GM23248 (cell line): ENCODE data around the gene CACNG5. TPM values are rescaled to one million over a fixed set of nuclear protein-coding genes. Genes with fewer than 3 reads are reported as not detected.

Experiments
- DNase-seq: peaks from one replicate; pipeline ENCODE4 v3.0.0-alpha.2; 2015
- H2AFZ ChIP-seq: fragments of 200-600 bp; sonication (generic); 2 replicates; pipeline ENCODE4 v1.6.1; 2016; ENCODE audit warnings: antibody characterized with exemption
- H3F3A ChIP-seq: fragments of 200-600 bp; sonication (generic); 2 replicates; pipeline ENCODE4 v1.6.1; 2016; ENCODE audit warnings: mild to moderate bottlenecking, antibody characterized with exemption, mixed run types; ENCODE audit not compliant: insufficient read depth
- H3K27ac ChIP-seq: fragments of 200-600 bp; sonication (generic); 2 replicates; pipeline ENCODE4 v1.5.1; 2016; ENCODE audit warnings: mild to moderate bottlenecking
- H3K27me3 ChIP-seq: fragments of 200-600 bp; sonication (generic); replicated peaks from 2 replicates; pipeline ENCODE4 v1.6.1; 2016; ENCODE audit warnings: mild to moderate bottlenecking; ENCODE audit not compliant: insufficient read depth
- H3K36me3 ChIP-seq: fragments of 200-600 bp; sonication (generic); 2 replicates; pipeline ENCODE4 v1.6.1; 2016; ENCODE audit warnings: low read depth, mild to moderate bottlenecking
- H3K4me1 ChIP-seq: fragments of 200-600 bp; sonication (generic); 2 replicates; pipeline ENCODE4 v1.6.1; 2016; ENCODE audit warnings: mild to moderate bottlenecking; ENCODE audit not compliant: insufficient read depth
- H3K4me2 ChIP-seq: fragments of 200-600 bp; sonication (generic); one replicate; pipeline ENCODE4 v1.6.1; 2016; ENCODE audit warnings: mild to moderate bottlenecking; ENCODE audit not compliant: unreplicated experiment
- H3K4me3 ChIP-seq: fragments of 200-600 bp; sonication (generic); 2 replicates; pipeline ENCODE4 v1.5.1; 2016; ENCODE audit warnings: mild to moderate bottlenecking
- H3K79me2 ChIP-seq: fragments of 200-600 bp; sonication (generic); 2 replicates; pipeline ENCODE4 v1.6.1; 2016; ENCODE audit warnings: mild to moderate bottlenecking; ENCODE audit not compliant: insufficient read depth
- H3K9ac ChIP-seq: fragments of 200-600 bp; sonication (generic); 2 replicates; pipeline ENCODE4 v1.6.1; 2016; ENCODE audit warnings: mild to moderate bottlenecking
- H3K9me2 ChIP-seq: fragments of 200-600 bp; sonication (generic); 2 replicates; pipeline ENCODE4 v1.6.1; 2016; ENCODE audit warnings: mixed run types, mild to moderate bottlenecking, moderate library complexity; ENCODE audit not compliant: insufficient read depth
- H3K9me3 ChIP-seq: fragments of 200-600 bp; sonication (generic); one replicate; pipeline ENCODE4 v1.6.1; 2017; ENCODE audit warnings: low read depth
- H4K20me1 ChIP-seq: fragments of 200-600 bp; sonication (generic); 2 replicates; pipeline ENCODE4 v1.6.0; 2016; ENCODE audit not compliant: insufficient read depth
- EZH2 ChIP-seq: fragments of 200-600 bp; sonication (generic); IDR thresholded peaks from 2 replicates; pipeline ENCODE4 v1.6.1; 2018; ENCODE audit warnings: antibody characterized with exemption, mild to moderate bottlenecking; ENCODE audit not compliant: insufficient read depth, poor library complexity, severe bottlenecking
- EZH2phosphoT487 ChIP-seq: fragments of 200-600 bp; sonication (generic); IDR thresholded peaks from 2 replicates; pipeline ENCODE4 v1.6.1; 2018; ENCODE audit warnings: antibody characterized with exemption, moderate library complexity, mild to moderate bottlenecking, low read depth; ENCODE audit not compliant: insufficient read depth
- WGBS, 2 experiments: methylation state at CpG; one replicate each; pipeline ENCODE4 v1.1.6; 2015 to 2017; ENCODE audit warnings: low lambda C conversion rate in 2 of 2, low coverage in 1 of 2; ENCODE audit errors: missing lambda C conversion rate in 2 of 2; 5-methylcytosine and 5-hydroxymethylcytosine counted together
- in situ Hi-C: fragments of 300-500 bp; cut with MboI; formaldehyde crosslinking; loops from 2 replicates; pipeline ENCODE4 v1.15.0; 2020
- polyA plus RNA-seq: library from polyadenylated mRNA; unstranded; fragments of >200 nt; fragmentation: Nextera tagmentation; extraction: Ambion mirVana; gene quantifications from 2 replicates; pipeline ENCODE4 v1.2.1, GENCODE V29; 2016
- total RNA-seq: library from RNA; depleted of rRNA; stranded (reverse); fragments of >200 nt; shearing (Covaris generic); gene quantifications from 2 replicates; pipeline ENCODE4 v1.2.3, GENCODE V29; 2014

CACNG5 gene
- total and polyA plus RNA-seq, 2 experiments from 2014 or later: not detected

GRCh38 chr17:66833201-66833600, 1.7 kb upstream of the CACNG5 start:
- no peaks in the 10 kb centered on the region for H3K79me2 ChIP-seq
- no peaks in the 10 kb centered on the region for H3F3A ChIP-seq
- no peak overlapping the region for H3K4me3 ChIP-seq
- in situ Hi-C loops: no loop called here
- peaks cover 46% of the 10 kb centered on the region for H3K27me3 ChIP-seq
- H4K20me1 ChIP-seq: no peaks in the 10 kb centered on the region
- 59 to 61% methylated on average over 4 of the region's 4 CpGs for WGBS, 2 experiments
- H3K4me2 ChIP-seq: no peak overlapping the region
- no peaks in the 10 kb centered on the region for H3K4me1 ChIP-seq
- no peak overlapping the region for H3K9ac ChIP-seq
- H2AFZ ChIP-seq: no peak overlapping the region
- H3K9me3 ChIP-seq: no peaks in the 10 kb centered on the region
- DNase-seq: no peak
- H3K9me2 ChIP-seq: no peaks in the 10 kb centered on the region
- H3K27ac ChIP-seq: no peak overlapping the region
- no peaks in the 10 kb centered on the region for H3K36me3 ChIP-seq
- TF ChIP-seq EZH2phosphoT487: no peak
- TF ChIP-seq EZH2: no peak

GRCh38 chr17:66834426-66834918, 445 bp upstream of the CACNG5 start:
- Histone ChIP-seq H3K36me3 (no peaks in the 10 kb centered on the region), H2AFZ (no peak overlapping the region), H3K4me1 (no peaks in the 10 kb centered on the region), H3K9me2 (no peaks in the 10 kb centered on the region), H3F3A (no peaks in the 10 kb centered on the region), H3K4me3 (no peak overlapping the region), H3K79me2 (no peaks in the 10 kb centered on the region), H3K4me2 (no peak overlapping the region), H3K27me3 (peaks cover 56% of the 10 kb centered on the region), H3K27ac (no peak overlapping the region), H3K9ac (no peak overlapping the region), H3K9me3 (no peaks in the 10 kb centered on the region), H4K20me1 (no peaks in the 10 kb centered on the region)
- TF ChIP-seq EZH2 (no peak), EZH2phosphoT487 (no peak)
- in situ Hi-C loops: no loop called here
- 22 to 25% methylated on average over 7 of the region's 7 CpGs for WGBS, 2 experiments
- no peak for DNase-seq

- H3K9me2 ChIP-seq: no peaks in the 10 kb centered on the region
- H3K27me3 ChIP-seq: peaks cover 61% of the 10 kb centered on the region
- no peak for DNase-seq
- no peaks in the 10 kb centered on the region for H3K9me3 ChIP-seq
- in situ Hi-C loops: no loop called here
- 30 to 32% methylated on average over 16 of the region's 16 CpGs for WGBS, 2 experiments
- no peak overlapping the region for H3K9ac ChIP-seq
- no peak overlapping the region for H2AFZ ChIP-seq
- H3K4me1 ChIP-seq: no peaks in the 10 kb centered on the region
- H3K4me2 ChIP-seq: no peak overlapping the region
- H3K4me3 ChIP-seq: no peak overlapping the region
- H3K36me3 ChIP-seq: no peaks in the 10 kb centered on the region
- TF ChIP-seq EZH2phosphoT487: no peak
- no peak for TF ChIP-seq EZH2
- no peaks in the 10 kb centered on the region for H4K20me1 ChIP-seq
- no peak overlapping the region for H3K27ac ChIP-seq
- no peaks in the 10 kb centered on the region for H3K79me2 ChIP-seq
- no peaks in the 10 kb centered on the region for H3F3A ChIP-seq
These were observed 559 bp downstream of the CACNG5 start for GRCh38 chr17:66835476-66835875.

GRCh38 chr17:66836063-66837005, 1.4 kb downstream of the CACNG5 start:
- Histone ChIP-seq H3K36me3 (no peaks in the 10 kb centered on the region), H3K9me2 (no peaks in the 10 kb centered on the region), H3K4me3 (no peak overlapping the region), H3K4me1 (no peaks in the 10 kb centered on the region), H3K27ac (no peak overlapping the region), H3K27me3 (peaks cover 64% of the 10 kb centered on the region), H3K9ac (no peak overlapping the region), H4K20me1 (no peaks in the 10 kb centered on the region), H2AFZ (no peak overlapping the region), H3K4me2 (no peak overlapping the region), H3K9me3 (no peaks in the 10 kb centered on the region), H3F3A (no peaks in the 10 kb centered on the region), H3K79me2 (no peaks in the 10 kb centered on the region)
- in situ Hi-C loops: no loop called here
- TF ChIP-seq EZH2phosphoT487 (no peak), EZH2 (no peak)
- no peak for DNase-seq
- WGBS, 2 experiments: 58 to 65% methylated on average over 11 of the region's 11 CpGs
